ENCODE results near the gene FUT4. TPM values are rescaled to one million over a fixed set of nuclear protein-coding genes. Genes with fewer than 3 reads are reported as not detected.

The FUT4 gene
- total and polyA plus RNA-seq, 2 experiments from 2014 or later, result 2.0 to 7.9 TPM

DNA sequence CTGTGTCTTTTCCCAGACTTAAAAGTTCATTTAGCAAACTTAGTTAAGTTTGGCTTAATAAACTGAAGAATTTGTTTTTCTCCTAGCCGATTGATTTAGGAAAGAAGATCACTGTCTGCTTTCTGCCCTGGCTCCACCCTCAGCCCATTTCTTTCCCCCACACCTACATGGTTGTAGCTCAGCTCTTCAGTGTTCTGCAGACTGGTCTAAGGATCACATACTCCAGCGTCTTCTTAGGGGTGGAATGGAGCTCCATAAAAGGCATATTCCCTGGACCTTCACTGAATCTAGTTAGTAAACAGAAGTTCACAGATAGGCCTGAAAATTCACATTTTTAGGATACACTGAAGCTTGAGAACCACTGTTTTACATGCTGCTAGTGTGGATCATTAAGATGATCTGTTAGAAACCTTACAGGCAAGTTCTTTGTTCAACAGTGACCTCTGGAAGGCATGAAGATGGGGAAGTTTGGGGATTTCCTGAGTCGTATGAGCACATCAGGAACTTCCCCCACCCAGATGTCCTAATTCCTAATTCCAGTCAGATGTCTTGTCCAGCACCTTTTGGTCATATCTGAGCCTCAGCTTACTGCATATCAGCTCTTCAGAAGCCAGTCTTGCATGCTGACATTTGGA, 40.3 kb downstream of the FUT4 start:
- TF ChIP-seq EZH2 (IDR thresholded peaks at IDR 0.05; ENCODE audit: insufficient read depth, poor library complexity, severe bottlenecking) (no peak), EZH2phosphoT487 (IDR thresholded peaks at IDR 0.05; ENCODE audit: insufficient read depth, low read depth) (no peak)
- Histone ChIP-seq H3K79me2 (ENCODE audit: insufficient read depth) (no peaks in the 10 kb centered on the region), H3K36me3 (ENCODE audit: low read depth) (no peaks in the 10 kb centered on the region), H3K9me3 (ENCODE audit: low read depth) (no peaks in the 10 kb centered on the region), H3F3A (ENCODE audit: insufficient read depth) (no peaks in the 10 kb centered on the region), H4K20me1 (ENCODE audit: insufficient read depth) (no peaks in the 10 kb centered on the region), H3K27ac (no peak overlapping the region), H2AFZ (no peak overlapping the region), H3K4me2 (ENCODE audit: unreplicated experiment) (no peak overlapping the region), H3K4me1 (ENCODE audit: insufficient read depth) (no peaks in the 10 kb centered on the region), H3K4me3 (no peak overlapping the region), H3K9me2 (ENCODE audit: insufficient read depth) (no peaks in the 10 kb centered on the region), H3K9ac (no peak overlapping the region), H3K27me3 (replicated peaks; ENCODE audit: insufficient read depth) (no peaks in the 10 kb centered on the region)
- DNase-seq, result peak; percentile 29
- WGBS, 2 experiments (ENCODE audit: low coverage in 1 of 2, low lambda C conversion rate in 2 of 2, missing lambda C conversion rate in 2 of 2), result 74 to 79% methylated on average over 3 of the region's 3 CpGs
- in situ Hi-C loops (cut with MboI), result no loop called here

DNA sequence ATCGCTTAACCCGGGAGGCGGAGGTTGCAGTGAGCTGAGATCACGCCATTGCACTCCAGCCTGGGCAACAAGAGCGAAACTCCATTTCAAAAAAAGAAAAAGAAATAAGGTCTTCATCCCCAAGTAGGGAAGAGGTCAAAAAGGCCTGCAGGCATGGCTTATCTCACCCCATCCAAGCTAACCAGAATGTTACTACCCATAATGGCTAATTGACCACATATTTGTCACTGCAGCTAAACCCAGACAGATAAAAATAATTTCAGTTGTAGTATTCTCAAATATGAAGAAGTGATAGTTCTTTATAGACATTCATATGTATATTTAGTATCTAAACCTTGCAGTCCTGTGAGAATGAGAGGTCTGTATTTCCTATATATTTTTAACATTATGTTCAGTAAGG, 41.3 kb downstream of the FUT4 start:
- H3K27me3 ChIP-seq (replicated peaks; ENCODE audit: insufficient read depth), result no peaks in the 10 kb centered on the region

DNA sequence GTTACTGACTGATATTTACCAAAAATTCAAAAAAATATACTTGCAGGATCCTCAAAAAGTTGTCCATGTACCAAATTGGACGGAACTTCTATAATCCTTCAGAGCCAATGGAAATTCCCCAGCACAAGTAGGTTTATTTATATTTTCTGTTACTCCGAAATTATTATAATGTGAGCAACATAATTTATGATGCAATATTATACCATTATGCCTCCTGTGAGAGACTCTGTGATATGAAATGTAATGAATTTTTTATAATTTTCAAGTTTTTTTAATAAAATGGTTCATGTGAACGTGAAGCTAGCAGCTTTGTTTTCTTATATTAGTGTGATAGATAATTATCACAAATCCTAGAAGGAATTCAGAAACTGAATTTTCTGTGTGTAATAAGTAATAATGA, 41.7 kb downstream of the FUT4 start:
- Histone ChIP-seq H3K9me3 (ENCODE audit: low read depth) (no peaks in the 10 kb centered on the region), H3K27me3 (replicated peaks; ENCODE audit: insufficient read depth) (no peaks in the 10 kb centered on the region), H3K4me3 (no peak overlapping the region), H2AFZ (no peak overlapping the region), H3K36me3 (ENCODE audit: low read depth) (no peaks in the 10 kb centered on the region), H3K27ac (no peak overlapping the region), H3K4me1 (ENCODE audit: insufficient read depth) (no peaks in the 10 kb centered on the region), H3F3A (ENCODE audit: insufficient read depth) (no peaks in the 10 kb centered on the region), H3K9me2 (ENCODE audit: insufficient read depth) (no peaks in the 10 kb centered on the region), H3K9ac (no peak overlapping the region), H4K20me1 (ENCODE audit: insufficient read depth) (no peaks in the 10 kb centered on the region), H3K4me2 (ENCODE audit: unreplicated experiment) (no peak overlapping the region), H3K79me2 (ENCODE audit: insufficient read depth) (no peaks in the 10 kb centered on the region)
- WGBS, 2 experiments (ENCODE audit: low coverage in 1 of 2, low lambda C conversion rate in 2 of 2, missing lambda C conversion rate in 2 of 2), result 83 to 89% methylated on average over 3 of the region's 3 CpGs
- in situ Hi-C loops (cut with MboI), result no loop called here
- no peak for TF ChIP-seq EZH2 (IDR thresholded peaks at IDR 0.05; ENCODE audit: insufficient read depth, poor library complexity, severe bottlenecking)
- no peak for TF ChIP-seq EZH2phosphoT487 (IDR thresholded peaks at IDR 0.05; ENCODE audit: insufficient read depth, low read depth)
- no peak for DNase-seq

More for the DNA sequence above, 41.3 kb downstream of the FUT4 start:
- no peak overlapping the region for H3K4me3 ChIP-seq
- no peak overlapping the region for H3K9ac ChIP-seq
- in situ Hi-C loops (cut with MboI), result no loop called here
- WGBS, 2 experiments (ENCODE audit: low coverage in 1 of 2, low lambda C conversion rate in 2 of 2, missing lambda C conversion rate in 2 of 2), result 98 to 99% methylated on average over 5 of the region's 5 CpGs
- no peaks in the 10 kb centered on the region for H3K79me2 ChIP-seq (ENCODE audit: insufficient read depth)
- H3K27ac ChIP-seq, result no peak overlapping the region
- no peak for TF ChIP-seq EZH2 (IDR thresholded peaks at IDR 0.05; ENCODE audit: insufficient read depth, poor library complexity, severe bottlenecking)
- no peak for TF ChIP-seq EZH2phosphoT487 (IDR thresholded peaks at IDR 0.05; ENCODE audit: insufficient read depth, low read depth)
- H3F3A ChIP-seq (ENCODE audit: insufficient read depth), result no peaks in the 10 kb centered on the region
- no peak overlapping the region for H2AFZ ChIP-seq
- H3K9me2 ChIP-seq (ENCODE audit: insufficient read depth), result no peaks in the 10 kb centered on the region
- no peaks in the 10 kb centered on the region for H3K36me3 ChIP-seq (ENCODE audit: low read depth)
- DNase-seq, result no peak
- H4K20me1 ChIP-seq (ENCODE audit: insufficient read depth), result no peaks in the 10 kb centered on the region
- H3K9me3 ChIP-seq (ENCODE audit: low read depth), result no peaks in the 10 kb centered on the region
- H3K4me2 ChIP-seq (ENCODE audit: unreplicated experiment), result no peak overlapping the region
- H3K4me1 ChIP-seq (ENCODE audit: insufficient read depth), result no peaks in the 10 kb centered on the region

DNA sequence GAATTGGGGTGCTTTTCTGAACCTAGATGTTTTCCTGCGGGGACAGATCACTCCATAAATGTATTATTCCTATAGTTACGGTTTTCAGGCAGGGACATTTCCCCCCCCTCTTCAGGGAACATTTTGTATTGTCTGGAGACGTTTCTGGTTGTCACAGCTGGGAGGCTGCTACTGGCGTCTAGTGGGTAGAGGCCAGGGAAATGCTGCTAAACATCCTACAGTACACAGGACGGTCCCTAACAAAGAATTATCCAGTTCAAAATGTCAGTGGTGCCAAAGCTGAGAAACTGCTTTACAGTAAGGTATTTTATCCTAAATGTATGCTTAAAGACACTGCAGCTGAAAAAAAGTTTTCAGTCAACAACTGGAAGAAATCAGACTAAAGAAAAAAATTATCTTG, 42.8 kb downstream of the FUT4 start:
- TF ChIP-seq EZH2 (IDR thresholded peaks at IDR 0.05; ENCODE audit: insufficient read depth, poor library complexity, severe bottlenecking) (no peak), EZH2phosphoT487 (IDR thresholded peaks at IDR 0.05; ENCODE audit: insufficient read depth, low read depth) (no peak)
- 70 to 76% methylated on average over 5 of the region's 5 CpGs for WGBS, 2 experiments (ENCODE audit: low coverage in 1 of 2, low lambda C conversion rate in 2 of 2, missing lambda C conversion rate in 2 of 2)

More for the DNA sequence above, 42.8 kb downstream of the FUT4 start:
- no peak overlapping the region for H3K9ac ChIP-seq
- H3K4me3 ChIP-seq, result no peak overlapping the region
- H2AFZ ChIP-seq, result no peak overlapping the region
- no peaks in the 10 kb centered on the region for H3K9me3 ChIP-seq (ENCODE audit: low read depth)
- no peaks in the 10 kb centered on the region for H4K20me1 ChIP-seq (ENCODE audit: insufficient read depth)
- no peaks in the 10 kb centered on the region for H3F3A ChIP-seq (ENCODE audit: insufficient read depth)
- DNase-seq, result no peak
- no peaks in the 10 kb centered on the region for H3K27me3 ChIP-seq (replicated peaks; ENCODE audit: insufficient read depth)
- H3K36me3 ChIP-seq (ENCODE audit: low read depth), result no peaks in the 10 kb centered on the region
- H3K4me1 ChIP-seq (ENCODE audit: insufficient read depth), result no peaks in the 10 kb centered on the region
- H3K79me2 ChIP-seq (ENCODE audit: insufficient read depth), result no peaks in the 10 kb centered on the region
- in situ Hi-C loops (cut with MboI), result no loop called here
- no peak overlapping the region for H3K27ac ChIP-seq
- no peaks in the 10 kb centered on the region for H3K9me2 ChIP-seq (ENCODE audit: insufficient read depth)
- H3K4me2 ChIP-seq (ENCODE audit: unreplicated experiment), result no peak overlapping the region
